ENCODE results near the gene SPOCD1. TPM values are rescaled to one million over a fixed set of nuclear protein-coding genes. Genes with fewer than 3 reads are reported as not detected.

SPOCD1 gene
- polyA plus RNA-seq, 3 donors, result not detected

DNA sequence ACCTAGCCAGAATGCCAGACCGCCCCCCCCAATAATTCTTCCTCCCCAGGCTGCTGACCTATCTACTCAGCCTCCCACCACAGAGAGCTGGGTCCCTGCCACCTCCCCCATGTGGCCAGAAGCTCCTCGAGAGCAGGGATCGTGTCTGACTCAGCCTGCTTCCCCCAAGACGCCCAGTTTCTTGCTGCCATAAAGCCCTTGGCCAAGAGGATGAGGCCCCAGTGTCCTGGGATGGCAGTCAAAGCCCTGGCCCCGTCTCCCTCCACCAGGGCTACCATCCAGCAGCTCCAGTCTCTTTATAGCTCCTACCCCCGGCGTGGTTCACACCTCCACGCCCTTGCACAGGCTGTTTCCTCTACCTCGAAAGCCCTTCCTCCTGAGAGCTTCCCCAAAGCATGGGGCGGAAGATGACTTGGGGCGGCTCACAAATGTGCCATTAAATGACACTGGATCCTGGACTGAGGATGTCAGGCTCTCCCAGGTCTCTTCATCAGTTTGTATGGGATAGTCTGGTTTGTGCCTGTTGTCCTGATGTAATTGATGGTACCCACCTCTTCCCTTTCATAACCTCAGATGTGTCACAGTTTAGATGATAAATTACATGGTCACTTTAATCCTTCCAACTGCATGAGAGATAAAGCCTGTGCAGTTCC is 64.8 kb downstream of the SPOCD1 start:
- Mint-ChIP-seq H3K9me3 (peaks cover 0 to 2% (median 0%) of the 10 kb centered on the region in 7 donors), H3K27me3 (ENCODE audit: low read depth in 3 of 3) (peaks cover 18 to 42% (median 38%) of the 10 kb centered on the region in 3 donors), H3K4me1 (peaks cover 18% of the 10 kb centered on the region), H3K36me3 (no peaks in the 10 kb centered on the region), H3K4me3 (peak overlapping the region in 1 of 2 donors; percentile 28), H3K27ac (peak overlapping the region in 1 of 7 donors; percentile 4)
- Histone ChIP-seq H3K27me3 (ENCODE audit: control insufficient read depth in 2 of 2, insufficient read depth in 2 of 2, low read length in 2 of 2) (peaks cover 0 to 21% of the 10 kb centered on the region in 2 donors), H3K9ac (ENCODE audit: insufficient read depth, low read length, poor library complexity, severe bottlenecking) (no peak overlapping the region), H2AFZ (ENCODE audit: insufficient read depth, low read depth, low read length, poor library complexity, severe bottlenecking) (no peak overlapping the region), H3K4me1 (ENCODE audit: control insufficient read depth in 1 of 2, insufficient read depth in 2 of 2, low read length in 2 of 2) (peaks cover 5 to 11% of the 10 kb centered on the region in 2 donors), H3K27ac (ENCODE audit: low read depth in 1 of 2, low read length in 2 of 2) (no peak overlapping the region), H3K79me2 (ENCODE audit: insufficient read depth, low read length) (no peaks in the 10 kb centered on the region), H3K9me3 (replicated peaks in 1 of 2; ENCODE audit: control insufficient read depth in 1 of 2, insufficient read depth in 1 of 2, low read length in 2 of 2) (no peaks in the 10 kb centered on the region), H3K4me3 (replicated peaks in 1 of 3; ENCODE audit: low read depth in 2 of 3, low read length in 3 of 3) (no peak overlapping the region), H3K36me3 (replicated peaks in 1 of 2; ENCODE audit: control insufficient read depth in 1 of 2, insufficient read depth in 2 of 2, low read length in 2 of 2) (no peaks in the 10 kb centered on the region), H3K4me2 (replicated peaks; ENCODE audit: extremely low read depth, low read length, poor library complexity, severe bottlenecking) (no peak overlapping the region), H4K20me1 (ENCODE audit: insufficient read depth, low read length) (no peaks in the 10 kb centered on the region)
- TF ChIP-seq, protein P1, sequence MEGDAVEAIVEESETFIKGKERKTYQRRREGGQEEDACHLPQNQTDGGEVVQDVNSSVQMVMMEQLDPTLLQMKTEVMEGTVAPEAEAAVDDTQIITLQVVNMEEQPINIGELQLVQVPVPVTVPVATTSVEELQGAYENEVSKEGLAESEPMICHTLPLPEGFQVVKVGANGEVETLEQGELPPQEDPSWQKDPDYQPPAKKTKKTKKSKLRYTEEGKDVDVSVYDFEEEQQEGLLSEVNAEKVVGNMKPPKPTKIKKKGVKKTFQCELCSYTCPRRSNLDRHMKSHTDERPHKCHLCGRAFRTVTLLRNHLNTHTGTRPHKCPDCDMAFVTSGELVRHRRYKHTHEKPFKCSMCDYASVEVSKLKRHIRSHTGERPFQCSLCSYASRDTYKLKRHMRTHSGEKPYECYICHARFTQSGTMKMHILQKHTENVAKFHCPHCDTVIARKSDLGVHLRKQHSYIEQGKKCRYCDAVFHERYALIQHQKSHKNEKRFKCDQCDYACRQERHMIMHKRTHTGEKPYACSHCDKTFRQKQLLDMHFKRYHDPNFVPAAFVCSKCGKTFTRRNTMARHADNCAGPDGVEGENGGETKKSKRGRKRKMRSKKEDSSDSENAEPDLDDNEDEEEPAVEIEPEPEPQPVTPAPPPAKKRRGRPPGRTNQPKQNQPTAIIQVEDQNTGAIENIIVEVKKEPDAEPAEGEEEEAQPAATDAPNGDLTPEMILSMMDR (IDR thresholded peaks at IDR 0.05), result no peak
- 6% methylated on average over 8 of the region's 11 CpGs for WGBS (ENCODE audit: insufficient coverage)
- intact Hi-C loops (cut with micrococcal nuclease), result no loop called here
- DNase-seq, result peak in 2 of 3 donors; percentile 7 to 15

DNA sequence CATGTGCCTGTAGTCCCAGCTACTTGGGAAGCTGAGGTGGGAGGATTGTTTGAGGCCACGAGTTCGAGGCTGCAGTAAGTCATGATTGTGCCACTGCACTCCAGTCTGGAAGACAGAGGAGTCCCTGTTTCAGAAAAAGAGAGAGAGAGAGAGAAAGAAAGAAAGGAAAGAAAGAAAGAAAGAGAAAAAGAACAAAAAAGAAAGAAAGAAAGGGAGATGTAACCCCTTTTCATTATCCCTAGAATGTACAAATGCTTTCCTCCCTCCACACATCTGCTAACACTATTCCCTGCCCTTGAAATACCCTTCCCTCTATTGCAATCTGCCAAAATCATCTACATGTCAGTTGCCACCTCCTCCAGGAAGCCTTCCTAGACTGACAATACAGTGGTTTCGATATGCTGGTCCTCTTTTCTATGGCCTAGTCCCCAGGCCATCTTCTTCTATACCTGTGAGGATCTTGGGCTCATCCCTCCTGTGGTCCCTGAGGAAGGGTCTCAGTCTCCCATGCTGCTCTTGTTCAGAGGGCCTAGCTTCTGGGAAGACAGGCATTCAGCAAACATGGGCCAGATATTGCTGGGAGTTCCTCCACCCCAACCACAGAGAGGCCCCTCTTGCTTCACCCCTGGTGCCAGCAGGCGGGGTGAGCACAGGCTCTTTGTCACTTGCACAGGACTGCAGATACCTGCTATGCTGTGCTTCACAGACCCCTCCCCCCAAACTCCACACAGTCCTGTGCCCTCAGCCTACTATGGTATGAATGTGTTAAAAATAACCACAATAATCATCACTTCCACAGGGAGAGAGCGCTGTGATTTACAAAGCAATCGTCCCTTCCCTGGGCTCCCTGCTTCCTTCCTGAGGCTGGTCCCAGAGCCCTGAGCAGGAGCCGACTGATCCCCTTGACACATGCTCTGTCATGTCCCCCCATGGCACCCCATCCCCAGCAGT is 65.8 kb downstream of the SPOCD1 start:
- Histone ChIP-seq H3K9me3 (replicated peaks in 1 of 2; ENCODE audit: control insufficient read depth in 1 of 2, insufficient read depth in 1 of 2, low read length in 2 of 2) (no peaks in the 10 kb centered on the region), H2AFZ (ENCODE audit: insufficient read depth, low read depth, low read length, poor library complexity, severe bottlenecking) (no peak overlapping the region), H3K4me3 (replicated peaks in 1 of 3; ENCODE audit: low read depth in 2 of 3, low read length in 3 of 3) (no peak overlapping the region), H3K4me2 (replicated peaks; ENCODE audit: extremely low read depth, low read length, poor library complexity, severe bottlenecking) (no peak overlapping the region), H3K9ac (ENCODE audit: insufficient read depth, low read length, poor library complexity, severe bottlenecking) (no peak overlapping the region), H3K36me3 (replicated peaks in 1 of 2; ENCODE audit: control insufficient read depth in 1 of 2, insufficient read depth in 2 of 2, low read length in 2 of 2) (no peaks in the 10 kb centered on the region), H3K79me2 (ENCODE audit: insufficient read depth, low read length) (no peaks in the 10 kb centered on the region), H4K20me1 (ENCODE audit: insufficient read depth, low read length) (no peaks in the 10 kb centered on the region), H3K27ac (ENCODE audit: low read depth in 1 of 2, low read length in 2 of 2) (no peak overlapping the region), H3K27me3 (ENCODE audit: control insufficient read depth in 2 of 2, insufficient read depth in 2 of 2, low read length in 2 of 2) (peaks cover 0 to 21% of the 10 kb centered on the region in 2 donors), H3K4me1 (ENCODE audit: control insufficient read depth in 1 of 2, insufficient read depth in 2 of 2, low read length in 2 of 2) (peaks cover 5 to 11% of the 10 kb centered on the region in 2 donors)
- 56% methylated on average over 3 of the region's 7 CpGs for WGBS (ENCODE audit: insufficient coverage)
- no peaks in the 10 kb centered on the region for H3K36me3 Mint-ChIP-seq
- peak overlapping the region in 1 of 7 donors; percentile 52 for H3K27ac Mint-ChIP-seq
- no peak for DNase-seq
- peaks cover 18% of the 10 kb centered on the region for H3K4me1 Mint-ChIP-seq
- intact Hi-C loops (cut with micrococcal nuclease), result no loop called here
- H3K9me3 Mint-ChIP-seq, result peaks cover 0 to 2% (median 0%) of the 10 kb centered on the region in 7 donors
- peak overlapping the region in 1 of 2 donors; percentile 28 for H3K4me3 Mint-ChIP-seq
- TF ChIP-seq, protein P1 (IDR thresholded peaks at IDR 0.05), result no peak
- peaks cover 18 to 44% (median 37%) of the 10 kb centered on the region in 3 donors for H3K27me3 Mint-ChIP-seq (ENCODE audit: low read depth in 3 of 3)

Measured in CD14-positive monocyte (primary cell).